IPS-15b (cell line): ENCODE data around the gene NTRK2.
A peak's percentile ranks its signal among the peaks of the same experiment; 100 is the strongest.

Source experiments
- H3K27me3 ChIP-seq: one replicate; pipeline ENCODE4 v1.6.1; 2013; ENCODE audit warnings: low read length; ENCODE audit not compliant: control insufficient read depth, insufficient read depth
- H3K36me3 ChIP-seq: one replicate; pipeline ENCODE4 v1.6.1; 2013; ENCODE audit warnings: low read length; ENCODE audit not compliant: control insufficient read depth, insufficient read depth
- H3K4me1 ChIP-seq: one replicate; pipeline ENCODE4 v1.6.1; 2013; ENCODE audit warnings: mild to moderate bottlenecking, low read length; ENCODE audit not compliant: control insufficient read depth, insufficient read depth
- H3K4me3 ChIP-seq: one replicate; pipeline ENCODE4 v1.5.1; 2013; ENCODE audit warnings: low read depth, low read length
- H3K9ac ChIP-seq: one replicate; pipeline ENCODE4 v1.6.1; 2013; ENCODE audit warnings: low read depth, mild to moderate bottlenecking, low read length
- H3K9me3 ChIP-seq: one replicate; pipeline ENCODE4 v1.6.1; 2013; ENCODE audit warnings: mild to moderate bottlenecking, low read length; ENCODE audit not compliant: control insufficient read depth, insufficient read depth

NTRK2 gene

GRCh38 chr9:84669288-84670137 lies at the start of gene NTRK2:
Gene NTRK2 (plus strand): TSS chr9:84669729. CDS start chr9:84670749, 1,020 bp downstream.
- Histone ChIP-seq H3K9ac (no peak within 1 kb of the TSS), H3K4me1 (peaks cover 2% of the 10 kb centered on the region), H3K27me3 (peaks cover 74% of the 10 kb centered on the region), H3K4me3 (peak within 1 kb of the TSS; percentile 69), H3K9me3 (no peaks in the 10 kb centered on the region), H3K36me3 (no peaks in the 10 kb centered on the region)

- Histone ChIP-seq H3K36me3 (no peaks in the 10 kb centered on the region), H3K4me3 (no peak overlapping the region), H3K4me1 (peaks cover 5% of the 10 kb centered on the region), H3K9ac (no peak overlapping the region), H3K9me3 (no peaks in the 10 kb centered on the region), H3K27me3 (no peaks in the 10 kb centered on the region)
These were observed 49.2 kb upstream of the NTRK2 start for GRCh38 chr9:84620338-84620737.

DNA sequence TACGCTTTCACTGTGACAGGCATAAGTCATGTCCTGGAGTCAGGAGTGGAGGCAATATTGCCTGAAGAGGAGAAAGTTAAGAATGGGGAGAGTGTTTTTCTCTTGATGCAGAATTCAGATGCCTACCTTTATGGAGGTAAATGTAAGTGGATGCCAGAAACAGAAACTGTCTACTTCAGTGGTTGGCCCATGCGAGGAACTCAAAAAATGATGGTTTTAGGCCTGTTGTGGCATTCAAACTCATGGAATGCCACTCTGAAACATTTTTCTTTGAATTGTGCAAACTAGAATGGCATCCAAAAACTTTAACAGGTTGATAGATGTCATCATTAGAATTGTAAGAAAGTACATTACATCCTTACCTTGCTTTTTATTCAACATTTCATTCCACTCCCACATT lies 47.7 kb upstream of the NTRK2 start:
- no peaks in the 10 kb centered on the region for H3K36me3 ChIP-seq
- no peak overlapping the region for H3K9ac ChIP-seq
- no peak overlapping the region for H3K4me3 ChIP-seq
- H3K27me3 ChIP-seq = no peaks in the 10 kb centered on the region
- no peaks in the 10 kb centered on the region for H3K4me1 ChIP-seq
- H3K9me3 ChIP-seq = no peaks in the 10 kb centered on the region

DNA sequence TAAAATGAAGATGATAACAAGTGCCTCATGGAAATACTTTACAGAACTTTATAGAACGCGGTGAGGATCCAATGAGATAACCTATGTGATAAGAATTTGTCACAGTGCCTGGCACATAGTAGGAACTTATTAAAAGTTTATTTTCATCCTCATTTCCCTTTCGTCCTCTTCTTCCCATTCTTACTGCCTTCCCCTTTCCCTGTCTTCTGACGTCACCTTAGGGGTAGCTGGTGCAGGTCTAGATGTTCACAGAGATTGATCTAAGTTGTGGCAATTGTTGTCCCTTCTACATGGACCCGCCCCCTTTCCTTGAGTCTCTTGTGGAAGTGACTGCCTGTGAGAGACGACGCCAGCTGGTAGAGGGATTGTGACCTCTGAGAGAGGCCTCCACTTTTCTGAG lies 46.5 kb upstream of the NTRK2 start:
- Histone ChIP-seq H3K9me3 (no peaks in the 10 kb centered on the region), H3K36me3 (no peaks in the 10 kb centered on the region), H3K4me3 (no peak overlapping the region), H3K27me3 (no peaks in the 10 kb centered on the region), H3K9ac (no peak overlapping the region), H3K4me1 (no peaks in the 10 kb centered on the region)

DNA sequence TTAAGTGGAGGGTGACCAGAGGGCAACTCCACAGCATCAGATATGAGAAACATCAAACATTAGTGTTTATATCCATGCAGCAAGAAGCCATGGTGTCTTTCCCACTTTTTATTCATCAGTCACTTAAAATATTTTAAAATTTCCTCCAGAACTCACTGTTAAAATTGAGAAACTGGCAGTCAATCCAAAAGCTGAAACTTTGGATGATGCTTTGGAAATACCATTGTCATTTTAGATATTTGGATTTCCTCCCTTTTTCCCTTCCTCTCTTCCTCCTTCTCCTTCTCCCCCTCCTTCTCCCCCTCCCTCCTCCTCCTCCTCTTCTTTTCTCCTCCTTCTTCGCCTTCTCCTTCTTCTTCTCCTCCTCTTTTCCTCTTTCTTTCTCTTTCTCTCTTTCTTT lies 33.1 kb upstream of the NTRK2 start:
- Histone ChIP-seq H3K4me1 (no peaks in the 10 kb centered on the region), H3K27me3 (no peaks in the 10 kb centered on the region), H3K36me3 (no peaks in the 10 kb centered on the region), H3K4me3 (no peak overlapping the region), H3K9me3 (peaks cover 2% of the 10 kb centered on the region), H3K9ac (no peak overlapping the region)

DNA sequence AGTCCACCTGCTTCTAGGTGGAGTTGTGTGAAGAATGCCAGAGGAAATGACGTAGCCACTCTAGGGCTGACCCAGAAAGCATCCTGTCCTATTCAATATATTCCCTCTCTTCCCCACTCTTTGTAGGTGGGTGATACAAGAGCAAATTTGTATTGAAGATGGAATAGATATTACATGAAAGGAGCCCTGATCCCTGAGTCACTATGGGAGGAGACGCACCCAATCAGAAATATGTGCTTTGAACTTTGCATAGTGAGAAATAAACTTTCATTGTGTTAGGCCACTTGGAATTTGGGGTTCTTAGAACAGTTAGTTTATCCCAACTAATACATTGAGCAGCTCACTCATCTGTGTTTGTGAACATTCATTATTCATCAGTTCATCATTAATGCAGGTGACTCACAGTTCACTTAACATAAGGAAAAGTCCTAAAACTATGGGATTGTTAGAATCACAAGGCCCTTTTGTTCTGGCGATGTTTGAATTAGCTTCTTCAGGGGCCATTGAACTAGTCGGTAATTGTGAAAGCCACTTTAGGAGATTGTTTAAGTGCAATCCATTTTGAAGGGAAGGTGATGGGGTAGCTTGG lies 26.9 kb upstream of the NTRK2 start:
- peaks cover 8% of the 10 kb centered on the region for H3K4me1 ChIP-seq

GRCh38 chr9:84647699-84648098 lies 21.8 kb upstream of the NTRK2 start:
- no peaks in the 10 kb centered on the region for H3K27me3 ChIP-seq
- no peak overlapping the region for H3K4me3 ChIP-seq
- no peaks in the 10 kb centered on the region for H3K36me3 ChIP-seq
- no peaks in the 10 kb centered on the region for H3K9me3 ChIP-seq
- peaks cover 5% of the 10 kb centered on the region for H3K4me1 ChIP-seq
- no peak overlapping the region for H3K9ac ChIP-seq

More for the DNA sequence above, 26.9 kb upstream of the NTRK2 start:
- Histone ChIP-seq H3K9ac (no peak overlapping the region), H3K4me3 (no peak overlapping the region), H3K27me3 (no peaks in the 10 kb centered on the region), H3K36me3 (no peaks in the 10 kb centered on the region), H3K9me3 (peaks cover 2% of the 10 kb centered on the region)

DNA sequence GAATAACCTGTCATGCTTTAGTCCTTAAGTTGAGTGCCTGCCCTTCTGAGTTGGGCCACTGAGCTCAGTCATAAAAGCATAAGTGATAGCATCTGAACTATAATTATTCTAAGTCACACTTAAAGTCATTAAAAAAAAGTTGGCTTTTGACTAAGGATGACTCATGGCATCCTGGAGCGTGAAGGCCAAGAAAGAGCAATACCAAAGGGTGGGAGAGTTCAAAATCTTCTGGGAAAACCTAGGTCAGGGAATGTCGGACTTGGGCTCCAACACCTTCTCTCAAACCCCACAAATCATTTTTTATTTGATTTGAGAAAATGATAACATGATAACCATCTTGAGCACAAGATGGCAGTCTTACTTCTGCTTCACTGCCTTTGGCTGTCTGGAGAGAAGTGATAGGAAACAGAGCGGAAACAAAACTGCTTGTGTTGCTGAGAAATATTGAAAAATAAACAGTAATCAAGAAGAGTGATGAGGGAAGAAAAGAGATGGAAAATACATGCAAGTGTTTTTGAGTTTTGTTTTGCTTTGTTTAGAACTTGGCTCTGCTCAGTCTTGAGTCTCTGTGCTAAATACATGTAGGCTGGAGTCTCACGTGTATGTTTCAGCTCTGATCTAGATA lies 16.9 kb upstream of the NTRK2 start:
- H3K27me3 ChIP-seq = no peaks in the 10 kb centered on the region
- H3K36me3 ChIP-seq = no peaks in the 10 kb centered on the region
- no peak overlapping the region for H3K9ac ChIP-seq
- no peak overlapping the region for H3K4me3 ChIP-seq
- H3K9me3 ChIP-seq = no peaks in the 10 kb centered on the region
- no peaks in the 10 kb centered on the region for H3K4me1 ChIP-seq

GRCh38 chr9:84655447-84655846 lies 14.1 kb upstream of the NTRK2 start:
- Histone ChIP-seq H3K4me3 (no peak overlapping the region), H3K4me1 (no peaks in the 10 kb centered on the region), H3K36me3 (no peaks in the 10 kb centered on the region), H3K9ac (no peak overlapping the region), H3K27me3 (no peaks in the 10 kb centered on the region), H3K9me3 (no peaks in the 10 kb centered on the region)

DNA sequence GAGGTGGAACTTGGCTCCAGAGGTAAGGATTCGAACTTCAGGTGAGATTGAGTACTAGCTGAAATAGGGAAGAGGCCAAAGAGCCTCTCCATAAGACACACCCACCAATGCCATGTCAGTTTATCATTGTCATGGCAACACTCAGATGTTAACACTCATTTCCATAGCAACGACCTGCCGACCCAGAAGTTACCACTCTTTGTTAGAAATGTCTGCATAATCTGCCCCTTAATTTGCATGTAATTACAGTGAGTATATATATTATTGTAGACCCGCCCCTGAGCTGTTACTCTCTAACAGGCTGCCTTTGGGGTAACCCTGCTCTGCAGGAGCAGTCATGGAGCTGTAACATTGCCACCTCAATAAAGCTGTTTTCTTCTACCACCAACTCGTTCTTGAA lies 10.2 kb upstream of the NTRK2 start:
- Histone ChIP-seq H3K4me3 (no peak overlapping the region), H3K27me3 (no peaks in the 10 kb centered on the region), H3K36me3 (no peaks in the 10 kb centered on the region), H3K4me1 (no peaks in the 10 kb centered on the region), H3K9me3 (no peaks in the 10 kb centered on the region), H3K9ac (no peak overlapping the region)

GRCh38 chr9:84659773-84660172 lies 9.8 kb upstream of the NTRK2 start:
- Histone ChIP-seq H3K27me3 (no peaks in the 10 kb centered on the region), H3K4me1 (no peaks in the 10 kb centered on the region), H3K36me3 (no peaks in the 10 kb centered on the region), H3K9me3 (no peaks in the 10 kb centered on the region), H3K4me3 (no peak overlapping the region), H3K9ac (no peak overlapping the region)
